Measurements from ENCODE around the gene CLIP2.
"Not testable (repeated sequence)": the region's sequence is repeated elsewhere in the genome, so short reads cannot be mapped to it uniquely, and the experiment has no call there.

Gene CLIP2

DNA sequence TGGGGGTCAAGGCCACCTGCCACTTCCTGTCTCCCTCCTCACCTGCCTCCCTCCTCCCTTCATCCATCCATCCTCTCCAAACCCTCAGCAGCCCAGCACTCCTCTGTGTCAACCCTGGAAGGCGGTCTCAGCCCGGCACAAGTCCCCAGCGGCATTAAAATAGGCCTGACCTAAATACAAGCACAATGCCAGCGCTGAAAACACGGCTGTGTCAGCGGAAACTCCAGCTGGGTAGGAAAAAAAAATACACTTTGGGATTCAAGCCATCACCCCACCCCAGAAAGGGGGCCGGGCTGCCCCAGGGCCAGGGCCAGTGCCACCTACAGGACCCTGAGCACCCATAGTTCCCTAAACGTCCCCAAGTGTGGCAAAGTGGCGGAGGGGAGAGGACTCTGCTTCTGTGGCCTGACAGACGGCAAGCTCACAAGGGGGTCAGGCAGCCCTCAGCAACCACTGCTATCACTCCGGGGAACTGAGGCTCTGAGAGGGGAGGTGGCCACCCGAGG lies 141.8 kb downstream of the CLIP2 start:
- no peak for DNase-seq (ENCODE audit: low read depth in 2 of 2)

- DNase-seq (ENCODE audit: low read depth in 2 of 2) = not testable (repeated sequence)
Measured at GRCh38 chr7:74437291-74437571, 148.0 kb downstream of the CLIP2 start.

- no peak for DNase-seq (ENCODE audit: low read depth in 2 of 2)
Measured at GRCh38 chr7:74438327-74438726, 149.1 kb downstream of the CLIP2 start.

DNA sequence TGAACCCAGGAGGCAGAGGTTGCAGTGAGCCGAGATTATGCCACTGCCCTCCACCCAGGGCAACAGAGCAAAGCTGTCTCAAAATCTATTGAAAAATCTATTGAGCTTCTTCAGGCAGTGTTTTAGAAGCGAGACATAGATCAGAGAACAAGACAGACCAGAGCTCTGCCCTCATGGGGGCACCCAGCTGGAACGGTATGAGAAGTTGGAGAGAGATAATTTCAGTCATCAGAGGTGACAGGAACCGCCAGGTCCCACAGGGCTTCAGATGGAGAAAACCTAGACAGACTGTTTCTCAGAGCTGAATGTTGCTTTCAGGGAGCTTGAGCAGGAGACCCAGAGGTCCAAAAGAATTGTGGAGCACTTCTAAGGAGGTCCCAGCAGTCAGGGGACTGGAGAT lies 150.3 kb downstream of the CLIP2 start:
- DNase-seq (ENCODE audit: low read depth in 2 of 2) = no peak

DNA sequence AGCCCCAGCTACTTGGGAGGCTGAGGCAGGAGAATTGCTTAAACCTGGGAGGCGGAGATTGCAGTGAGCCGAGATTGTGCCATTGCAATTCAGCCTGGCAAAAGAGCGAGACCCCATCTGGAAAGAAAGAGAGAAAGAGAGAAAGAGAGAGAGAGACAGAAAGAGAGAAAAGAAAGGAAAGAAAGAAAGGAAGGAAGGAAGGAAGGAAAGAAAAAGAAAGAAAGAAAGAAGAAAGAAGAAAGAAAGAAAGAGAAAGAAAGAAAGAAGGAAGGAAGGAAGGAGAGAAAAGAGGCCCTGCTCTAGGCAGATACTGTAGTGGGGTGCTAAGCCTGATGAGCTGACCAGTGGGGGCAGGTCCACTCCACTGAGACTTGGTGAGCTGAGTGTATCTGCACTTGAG lies 150.9 kb downstream of the CLIP2 start:
- DNase-seq (ENCODE audit: low read depth in 2 of 2) = not testable (repeated sequence)

- no peak for DNase-seq (ENCODE audit: low read depth in 2 of 2)
Measured at GRCh38 chr7:74441801-74442200, 152.6 kb downstream of the CLIP2 start.

- no peak for DNase-seq (ENCODE audit: low read depth in 2 of 2)
Measured at GRCh38 chr7:74443543-74444247, 154.5 kb downstream of the CLIP2 start.

DNA sequence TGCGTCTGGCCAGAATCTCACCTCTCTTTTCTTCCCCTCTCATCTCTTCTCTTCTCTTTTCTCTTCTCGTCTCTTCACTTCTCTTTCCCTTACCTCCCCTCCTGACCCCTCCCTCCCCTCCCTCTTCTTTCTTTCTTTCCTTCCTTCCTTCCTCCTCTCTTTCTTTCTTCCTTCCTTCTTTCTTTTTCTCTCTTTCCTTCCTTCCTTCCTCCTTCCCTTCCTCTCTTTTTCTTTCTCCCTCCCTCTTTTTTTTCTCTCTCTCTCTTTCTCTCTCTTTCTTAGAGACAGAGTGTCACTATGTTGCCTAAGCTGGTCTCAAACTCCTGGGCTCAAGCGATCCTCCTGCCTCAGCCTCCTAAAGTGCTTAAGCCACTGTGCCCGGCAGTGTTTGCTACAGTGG lies 159.9 kb downstream of the CLIP2 start:
- no peak for DNase-seq (ENCODE audit: low read depth in 2 of 2)

- DNase-seq (ENCODE audit: low read depth in 2 of 2) = peak; percentile 19 to 29
Measured at GRCh38 chr7:74449809-74450397, 160.7 kb downstream of the CLIP2 start.

- DNase-seq (ENCODE audit: low read depth in 2 of 2) = no peak
Measured at GRCh38 chr7:74452748-74453321, 163.6 kb downstream of the CLIP2 start.

DNA sequence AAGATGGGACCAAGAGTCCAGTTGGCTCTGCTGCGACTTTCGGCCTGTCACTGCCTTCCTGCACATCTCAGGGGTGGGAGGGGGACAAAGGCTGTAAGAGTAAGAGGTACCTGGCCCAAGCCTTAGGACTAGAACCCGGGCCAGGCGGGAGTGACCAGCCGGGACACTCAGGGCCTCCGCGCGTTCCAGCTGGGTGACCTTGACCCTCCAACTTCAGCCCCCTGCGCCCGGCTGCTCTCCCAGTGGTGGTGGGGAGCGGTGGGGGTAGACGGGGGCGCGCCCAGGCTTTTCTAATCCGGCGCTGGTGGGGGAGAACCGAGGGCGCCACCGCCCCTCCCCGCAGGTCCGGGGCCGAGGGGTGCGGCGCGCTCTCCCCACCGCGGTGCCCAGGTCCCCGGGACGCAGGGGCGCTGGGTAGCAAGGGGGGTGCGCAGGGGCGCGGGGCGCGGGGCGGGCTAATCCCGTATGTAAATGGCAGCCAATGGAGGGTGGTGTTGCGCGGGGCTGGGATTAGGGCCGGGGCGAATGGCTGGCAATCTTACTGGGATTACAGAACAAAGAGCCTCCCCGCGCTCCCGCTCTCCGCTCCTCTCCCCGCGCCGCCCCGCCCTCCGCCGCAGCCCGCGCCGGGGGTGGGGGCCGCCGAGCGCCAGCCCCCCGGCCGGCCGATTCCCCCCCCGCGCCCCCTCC lies 164.3 kb downstream of the CLIP2 start, which contains the start of gene GTF2IRD1:
TSS of gene GTF2IRD1 (plus strand) at position 585 of the 690 bp plus-strand sequence. CDS start 54,175 bp downstream, outside the sequence.
- peak in 1 of 2 donors; percentile 4 for DNase-seq (ENCODE audit: low read depth in 2 of 2)

- DNase-seq (ENCODE audit: low read depth in 2 of 2) = peak in 1 of 2 donors; percentile 13
Measured at GRCh38 chr7:74454021-74454924, 165.1 kb downstream of the CLIP2 start.

DNA sequence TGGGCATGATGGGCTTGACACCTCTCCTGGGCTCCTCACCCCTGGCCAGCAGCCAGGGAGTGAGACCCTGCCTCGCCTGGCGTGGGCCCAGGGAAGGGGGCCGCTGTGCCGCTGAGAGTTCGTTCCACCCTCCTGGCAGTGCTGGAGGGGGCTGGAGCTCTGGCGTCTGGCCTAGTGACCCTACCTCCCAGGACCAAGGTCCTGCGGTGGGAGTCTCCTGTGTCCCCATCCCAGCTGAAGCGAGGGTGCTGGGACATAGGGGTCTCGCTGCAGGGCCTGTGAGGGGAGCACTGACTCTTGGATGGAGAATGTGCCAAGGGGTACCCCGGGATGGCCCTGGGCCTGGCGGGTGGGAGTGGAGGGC lies 165.7 kb downstream of the CLIP2 start:
- no peak for DNase-seq (ENCODE audit: low read depth in 2 of 2)

DNA sequence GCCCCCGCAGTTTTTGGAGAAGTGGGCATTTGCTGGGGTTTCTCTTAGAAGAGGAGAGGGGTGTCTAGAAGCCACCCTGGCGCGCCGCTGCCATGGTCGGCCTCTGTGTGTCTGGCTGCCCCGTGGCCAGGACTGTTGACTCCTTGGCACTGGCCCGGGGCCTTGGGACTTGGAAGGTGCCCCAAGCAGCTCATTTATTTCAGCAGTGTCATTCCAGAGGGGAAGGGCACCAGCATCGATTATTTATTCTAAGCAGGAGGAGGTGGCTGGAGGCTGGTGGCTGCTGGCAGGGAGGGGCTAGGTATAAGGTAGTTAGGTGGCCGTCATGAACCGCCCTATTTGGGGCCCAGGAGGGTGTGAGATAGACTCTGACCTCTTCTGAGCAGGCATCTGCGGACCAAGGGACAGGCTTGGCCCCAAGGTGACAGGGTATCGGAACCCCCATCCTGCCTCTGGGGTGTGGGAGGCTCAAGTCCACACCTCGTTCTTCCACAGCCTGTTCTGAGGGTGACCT lies 166.1 kb downstream of the CLIP2 start:
- DNase-seq (ENCODE audit: low read depth in 2 of 2) = no peak
